Hepatocyte (in vitro differentiated cells): ENCODE results near the gene INO80B.
A peak's percentile ranks its signal among the peaks of the same experiment; 100 is the strongest.

Experiments used
- CTCF ChIP-seq: fragments of 200-600 bp; sonication (generic); IDR thresholded peaks from 2 replicates; pipeline ENCODE4 v1.5.1; 2016; ENCODE audit warnings: antibody characterized with exemption, mild to moderate bottlenecking; ENCODE audit not compliant: poor library complexity
- EZH2phosphoT487 ChIP-seq: fragments of 200-600 bp; sonication (generic); IDR thresholded peaks from one replicate; pipeline ENCODE4 v1.6.1; 2018; ENCODE audit warnings: antibody characterized with exemption, mild to moderate bottlenecking, low read depth, moderate library complexity; ENCODE audit not compliant: unreplicated experiment, severe bottlenecking

GRCh38 chr2:74482801-74483674 lies 28.2 kb downstream of the INO80B start, which contains the start of the genes CCDC142 and TTC31:
- TF ChIP-seq CTCF: peak; percentile 96
- no peak for TF ChIP-seq EZH2phosphoT487
